Osteoblast (primary cell): ENCODE data around the gene TTC9B. TPM values are rescaled to one million over a fixed set of nuclear protein-coding genes. Genes with fewer than 3 reads are reported as not detected.
A peak's percentile ranks its signal among the peaks of the same experiment; 100 is the strongest.

Experiments
- DNase-seq: peaks from one replicate; pipeline ENCODE4 v3.0.0; 2011; ENCODE audit warnings: low spot score, mixed read lengths; ENCODE audit not compliant: insufficient read length; ENCODE audit errors: missing footprints
- H2AFZ ChIP-seq: 2 replicates; pipeline ENCODE4 v1.6.0; 2011; ENCODE audit warnings: mild to moderate bottlenecking, low read length
- H3K27ac ChIP-seq: 2 replicates; pipeline ENCODE4 v1.5.1; 2011; ENCODE audit warnings: mild to moderate bottlenecking, low read depth, low read length, moderate library complexity
- H3K27me3 ChIP-seq: 2 replicates; pipeline ENCODE4 v1.6.0; 2012; ENCODE audit warnings: mild to moderate bottlenecking, control low read depth, inconsistent platforms, low read length, moderate library complexity; ENCODE audit not compliant: insufficient read depth
- H3K36me3 ChIP-seq: 2 replicates; pipeline ENCODE4 v1.5.1; 2011; ENCODE audit warnings: mild to moderate bottlenecking, low read length, control low read depth, moderate library complexity; ENCODE audit not compliant: insufficient read depth
- H3K4me1 ChIP-seq: 2 replicates; pipeline ENCODE4 v1.5.1; 2011; ENCODE audit warnings: mild to moderate bottlenecking, low read length, control low read depth, moderate library complexity; ENCODE audit not compliant: insufficient read depth
- H3K4me2 ChIP-seq: 2 replicates; pipeline ENCODE4 v1.6.0; 2011; ENCODE audit warnings: mild to moderate bottlenecking, low read length; ENCODE audit not compliant: insufficient read depth
- H3K4me3 ChIP-seq: fragments of 200-600 bp; sonication (generic); 3 replicates; pipeline ENCODE4 v1.5.1; 2012; ENCODE audit warnings: mild to moderate bottlenecking, low read length, inconsistent platforms; ENCODE audit not compliant: insufficient read depth
- H3K79me2 ChIP-seq: 2 replicates; pipeline ENCODE4 v1.6.0; 2012; ENCODE audit warnings: mild to moderate bottlenecking, low read length, control low read depth, inconsistent platforms; ENCODE audit not compliant: insufficient read depth
- H3K9me3 ChIP-seq: 2 replicates; pipeline ENCODE4 v1.5.1; 2011; ENCODE audit warnings: low read depth, low read length, control low read depth
- H4K20me1 ChIP-seq: 2 replicates; pipeline ENCODE4 v1.6.0; 2012; ENCODE audit warnings: mild to moderate bottlenecking, low read length, control low read depth; ENCODE audit not compliant: insufficient read depth
- total RNA-seq: library from RNA; depleted of rRNA; stranded (reverse); fragments of >200 nt; gene quantifications from 2 replicates; pipeline ENCODE4 v1.2.3, GENCODE V29; 2012
- TF ChIP-seq, protein P1 (sequence below): IDR thresholded peaks from 2 replicates; pipeline ENCODE4 v1.5.1; 2011; ENCODE audit warnings: mild to moderate bottlenecking, low read depth, low read length, moderate library complexity; ENCODE audit errors: extremely low read depth

TTC9B gene
- total RNA-seq, 1 donor = not detected

DNA sequence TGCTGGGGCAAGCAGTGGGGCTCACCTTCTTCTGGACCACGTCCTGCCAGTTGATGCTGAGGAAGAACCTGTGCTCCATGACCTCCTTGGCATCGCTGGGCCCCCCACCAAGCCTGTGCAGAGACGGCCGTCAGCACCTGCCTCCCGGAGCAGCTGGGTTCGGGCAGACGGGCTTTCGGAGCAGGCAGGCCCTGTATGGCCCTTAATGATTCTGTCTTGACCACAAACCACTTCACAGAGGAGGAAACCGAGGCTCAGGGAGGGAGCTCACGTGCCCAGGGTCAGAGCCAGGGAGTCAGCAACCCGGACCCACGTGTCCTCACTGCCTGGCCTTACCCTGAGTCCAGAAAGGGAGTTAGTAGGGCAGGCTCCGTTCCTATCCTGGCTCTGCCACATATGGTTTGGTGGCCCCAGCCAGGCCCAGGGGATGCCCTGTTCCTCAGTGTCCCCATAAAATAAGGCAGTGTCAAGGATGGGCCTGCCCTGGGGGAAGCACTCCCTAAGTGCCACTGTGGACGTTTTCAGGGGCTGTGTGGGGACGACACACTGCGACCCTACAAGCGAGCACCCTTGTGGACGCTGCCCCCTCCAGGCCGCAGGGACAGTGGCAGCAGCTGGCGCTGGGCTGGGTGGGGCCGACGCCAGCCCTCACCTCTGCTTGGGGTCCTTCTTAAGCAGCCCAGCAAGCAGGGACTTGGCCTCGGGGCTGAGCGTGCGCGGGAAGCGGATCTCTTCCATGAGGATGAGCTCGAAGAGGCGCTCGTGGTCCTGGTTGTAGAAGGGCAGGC is 17.2 kb upstream of the TTC9B start:
- peaks cover 25% of the 10 kb centered on the region for H3K36me3 ChIP-seq
- no peaks in the 10 kb centered on the region for H3K79me2 ChIP-seq
- H3K9me3 ChIP-seq = no peaks in the 10 kb centered on the region
- TF ChIP-seq, protein P1, sequence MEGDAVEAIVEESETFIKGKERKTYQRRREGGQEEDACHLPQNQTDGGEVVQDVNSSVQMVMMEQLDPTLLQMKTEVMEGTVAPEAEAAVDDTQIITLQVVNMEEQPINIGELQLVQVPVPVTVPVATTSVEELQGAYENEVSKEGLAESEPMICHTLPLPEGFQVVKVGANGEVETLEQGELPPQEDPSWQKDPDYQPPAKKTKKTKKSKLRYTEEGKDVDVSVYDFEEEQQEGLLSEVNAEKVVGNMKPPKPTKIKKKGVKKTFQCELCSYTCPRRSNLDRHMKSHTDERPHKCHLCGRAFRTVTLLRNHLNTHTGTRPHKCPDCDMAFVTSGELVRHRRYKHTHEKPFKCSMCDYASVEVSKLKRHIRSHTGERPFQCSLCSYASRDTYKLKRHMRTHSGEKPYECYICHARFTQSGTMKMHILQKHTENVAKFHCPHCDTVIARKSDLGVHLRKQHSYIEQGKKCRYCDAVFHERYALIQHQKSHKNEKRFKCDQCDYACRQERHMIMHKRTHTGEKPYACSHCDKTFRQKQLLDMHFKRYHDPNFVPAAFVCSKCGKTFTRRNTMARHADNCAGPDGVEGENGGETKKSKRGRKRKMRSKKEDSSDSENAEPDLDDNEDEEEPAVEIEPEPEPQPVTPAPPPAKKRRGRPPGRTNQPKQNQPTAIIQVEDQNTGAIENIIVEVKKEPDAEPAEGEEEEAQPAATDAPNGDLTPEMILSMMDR = peak; percentile 13
- no peak overlapping the region for H3K4me3 ChIP-seq
- no peak overlapping the region for H2AFZ ChIP-seq
- no peak overlapping the region for H3K27ac ChIP-seq
- peaks cover 5% of the 10 kb centered on the region for H4K20me1 ChIP-seq
- H3K27me3 ChIP-seq = no peaks in the 10 kb centered on the region
- no peaks in the 10 kb centered on the region for H3K4me1 ChIP-seq
- peak; percentile 81 for DNase-seq
- no peak overlapping the region for H3K4me2 ChIP-seq

DNA sequence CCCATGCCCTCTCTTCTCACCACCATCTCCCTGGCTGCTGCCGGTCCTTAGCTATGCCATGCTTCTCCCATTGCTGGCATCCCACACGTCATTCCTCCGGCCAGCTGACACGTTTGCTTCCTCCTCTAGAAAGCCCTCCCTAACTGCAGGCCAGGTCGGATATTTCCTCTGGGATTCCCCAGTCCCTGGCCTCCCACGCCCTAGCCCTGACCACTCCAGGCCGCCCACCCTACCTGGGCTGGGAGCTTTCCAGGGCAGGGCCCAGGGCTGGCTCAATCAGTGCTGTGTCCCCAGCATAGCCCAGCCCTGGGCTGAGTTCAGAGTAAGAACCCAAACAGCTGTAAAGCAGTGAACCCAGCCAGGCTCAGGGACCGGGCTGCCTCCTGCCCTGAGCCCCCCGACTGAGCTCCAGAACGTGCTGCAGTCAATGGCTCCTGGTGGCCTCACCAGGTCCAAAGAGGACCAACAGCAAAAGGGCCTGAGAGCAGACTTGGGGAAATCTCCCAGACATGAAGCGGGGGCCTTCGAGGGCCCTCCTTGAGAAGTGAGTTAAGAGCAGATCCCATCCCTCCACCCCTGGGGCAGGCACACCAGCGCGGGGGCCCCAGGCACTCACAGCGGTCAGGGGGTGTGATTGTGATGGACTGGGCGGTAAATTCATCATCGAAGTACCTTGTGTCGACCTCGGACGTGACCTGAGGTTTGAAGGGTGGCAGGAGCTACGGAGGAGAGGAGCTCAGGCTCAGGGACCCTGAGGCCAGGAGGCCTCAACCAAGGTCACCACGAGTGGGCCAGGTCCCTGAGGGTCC is 16.4 kb upstream of the TTC9B start:
- H2AFZ ChIP-seq = no peak overlapping the region
- H3K4me1 ChIP-seq = peaks cover 7% of the 10 kb centered on the region
- no peak overlapping the region for H3K27ac ChIP-seq
- H3K27me3 ChIP-seq = no peaks in the 10 kb centered on the region
- H3K4me2 ChIP-seq = no peak overlapping the region
- peaks cover 22% of the 10 kb centered on the region for H3K36me3 ChIP-seq
- no peaks in the 10 kb centered on the region for H3K9me3 ChIP-seq
- H4K20me1 ChIP-seq = peaks cover 8% of the 10 kb centered on the region
- H3K4me3 ChIP-seq = no peak overlapping the region
- peak; percentile 34 for DNase-seq
- TF ChIP-seq, protein P1 = no peak
- no peaks in the 10 kb centered on the region for H3K79me2 ChIP-seq

DNA sequence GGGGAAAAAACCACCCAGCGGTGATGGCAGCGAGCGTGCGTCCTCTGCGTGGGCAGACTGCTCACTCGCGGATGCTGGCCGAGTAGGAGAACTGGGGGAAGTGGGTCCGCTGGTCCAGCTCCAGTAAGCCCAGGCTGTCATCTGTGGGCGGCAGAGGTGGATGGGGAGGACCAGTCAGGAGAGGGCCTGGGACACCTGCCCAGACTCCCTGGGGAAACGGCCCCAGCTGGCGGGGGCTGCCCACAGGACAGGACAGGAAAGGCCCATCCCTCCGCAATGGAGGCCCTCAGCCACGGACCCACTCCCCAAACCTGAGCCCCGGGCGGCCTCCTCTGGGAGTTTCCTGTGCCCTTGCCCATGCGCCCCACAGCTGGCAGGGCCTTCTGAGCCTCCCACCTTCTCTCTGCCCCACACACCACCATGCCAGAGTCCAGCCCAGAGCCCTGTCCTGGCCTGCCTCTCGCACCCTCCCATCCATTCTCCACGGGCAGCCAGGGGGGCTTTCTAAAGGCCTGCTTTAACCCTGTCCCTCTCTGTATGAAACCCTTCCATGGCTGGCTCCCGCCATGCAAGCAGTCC is 15.7 kb upstream of the TTC9B start:
- DNase-seq = peak; percentile 61
- Histone ChIP-seq H3K36me3 (peaks cover 15% of the 10 kb centered on the region), H4K20me1 (peaks cover 8% of the 10 kb centered on the region), H3K9me3 (no peaks in the 10 kb centered on the region), H3K4me2 (no peak overlapping the region), H3K27me3 (no peaks in the 10 kb centered on the region), H3K79me2 (no peaks in the 10 kb centered on the region), H3K27ac (no peak overlapping the region), H3K4me1 (peaks cover 14% of the 10 kb centered on the region), H2AFZ (no peak overlapping the region), H3K4me3 (no peak overlapping the region)
- TF ChIP-seq, protein P1 = no peak
